Cerebellar cortex (tissue), 1 donor: ENCODE data around the gene CCDC15.

Experiments used
- DNase-seq: peaks from one replicate; pipeline ENCODE4 v3.0.0-alpha.2; 2015; ENCODE audit warnings: low spot score

Gene CCDC15

GRCh38 chr11:125069008-125069407 lies 115.0 kb downstream of the CCDC15 start:
- no peak for DNase-seq

- no peak for DNase-seq
Measured at GRCh38 chr11:125069796-125070195, 115.8 kb downstream of the CCDC15 start.

- no peak for DNase-seq
Measured at GRCh38 chr11:125070699-125071254, 116.8 kb downstream of the CCDC15 start.

- no peak for DNase-seq
Measured at GRCh38 chr11:125071435-125071834, 117.4 kb downstream of the CCDC15 start.

GRCh38 chr11:125071846-125072217 lies 117.8 kb downstream of the CCDC15 start:
- no peak for DNase-seq

- DNase-seq = no peak
Measured at GRCh38 chr11:125072218-125072960, 118.4 kb downstream of the CCDC15 start.

GRCh38 chr11:125072961-125073590 lies 119.1 kb downstream of the CCDC15 start:
- DNase-seq = no peak

GRCh38 chr11:125073616-125074483 lies 119.8 kb downstream of the CCDC15 start:
- DNase-seq = no peak

- DNase-seq = no peak
Measured at GRCh38 chr11:125074511-125075241, 120.7 kb downstream of the CCDC15 start.

GRCh38 chr11:125075242-125075625 lies 121.2 kb downstream of the CCDC15 start:
- DNase-seq = no peak

- DNase-seq = no peak
Measured at GRCh38 chr11:125075900-125076317, 121.9 kb downstream of the CCDC15 start.

- DNase-seq = no peak
Measured at GRCh38 chr11:125076378-125076945, 122.5 kb downstream of the CCDC15 start.

GRCh38 chr11:125078016-125078415 lies 124.0 kb downstream of the CCDC15 start:
- no peak for DNase-seq

- no peak for DNase-seq
Measured at GRCh38 chr11:125078516-125079140, 124.6 kb downstream of the CCDC15 start.

GRCh38 chr11:125079151-125079877 lies 125.3 kb downstream of the CCDC15 start:
- DNase-seq = no peak

- no peak for DNase-seq
Measured at GRCh38 chr11:125079878-125080530, 126.0 kb downstream of the CCDC15 start.

- DNase-seq = no peak
Measured at GRCh38 chr11:125080531-125080911, 126.5 kb downstream of the CCDC15 start.

- no peak for DNase-seq
Measured at GRCh38 chr11:125081098-125081798, 127.2 kb downstream of the CCDC15 start.

- no peak for DNase-seq
Measured at GRCh38 chr11:125082040-125082439, 128.0 kb downstream of the CCDC15 start.
